ENCODE results near the gene DLG2.

DNA sequence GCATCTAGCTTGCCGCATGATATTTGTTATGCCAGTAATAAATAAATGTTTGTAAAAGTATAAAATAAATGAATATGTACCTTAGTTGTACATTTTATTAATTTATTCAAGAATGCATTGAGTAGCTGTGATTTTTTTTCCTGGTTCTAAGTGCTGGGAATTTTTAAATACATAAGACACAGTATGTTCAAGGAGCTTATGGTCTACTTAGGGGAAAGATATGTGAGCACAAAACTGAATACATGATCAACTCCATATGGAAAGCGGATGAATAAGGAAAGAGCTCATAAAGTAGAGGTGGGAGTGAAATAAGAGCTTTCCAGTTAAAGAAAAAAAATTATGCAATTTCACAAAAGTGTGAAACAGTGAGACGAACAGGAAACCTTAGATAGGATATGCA lies 1396.7 kb downstream of the DLG2 start:
- no peak for TF ChIP-seq POLR2A (IDR thresholded peaks at IDR 0.05)
- TF ChIP-seq, protein P1, sequence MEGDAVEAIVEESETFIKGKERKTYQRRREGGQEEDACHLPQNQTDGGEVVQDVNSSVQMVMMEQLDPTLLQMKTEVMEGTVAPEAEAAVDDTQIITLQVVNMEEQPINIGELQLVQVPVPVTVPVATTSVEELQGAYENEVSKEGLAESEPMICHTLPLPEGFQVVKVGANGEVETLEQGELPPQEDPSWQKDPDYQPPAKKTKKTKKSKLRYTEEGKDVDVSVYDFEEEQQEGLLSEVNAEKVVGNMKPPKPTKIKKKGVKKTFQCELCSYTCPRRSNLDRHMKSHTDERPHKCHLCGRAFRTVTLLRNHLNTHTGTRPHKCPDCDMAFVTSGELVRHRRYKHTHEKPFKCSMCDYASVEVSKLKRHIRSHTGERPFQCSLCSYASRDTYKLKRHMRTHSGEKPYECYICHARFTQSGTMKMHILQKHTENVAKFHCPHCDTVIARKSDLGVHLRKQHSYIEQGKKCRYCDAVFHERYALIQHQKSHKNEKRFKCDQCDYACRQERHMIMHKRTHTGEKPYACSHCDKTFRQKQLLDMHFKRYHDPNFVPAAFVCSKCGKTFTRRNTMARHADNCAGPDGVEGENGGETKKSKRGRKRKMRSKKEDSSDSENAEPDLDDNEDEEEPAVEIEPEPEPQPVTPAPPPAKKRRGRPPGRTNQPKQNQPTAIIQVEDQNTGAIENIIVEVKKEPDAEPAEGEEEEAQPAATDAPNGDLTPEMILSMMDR (IDR thresholded peaks at IDR 0.05): no peak
